ENCODE measurements around the gene TRAPPC8.

TRAPPC8 gene

DNA sequence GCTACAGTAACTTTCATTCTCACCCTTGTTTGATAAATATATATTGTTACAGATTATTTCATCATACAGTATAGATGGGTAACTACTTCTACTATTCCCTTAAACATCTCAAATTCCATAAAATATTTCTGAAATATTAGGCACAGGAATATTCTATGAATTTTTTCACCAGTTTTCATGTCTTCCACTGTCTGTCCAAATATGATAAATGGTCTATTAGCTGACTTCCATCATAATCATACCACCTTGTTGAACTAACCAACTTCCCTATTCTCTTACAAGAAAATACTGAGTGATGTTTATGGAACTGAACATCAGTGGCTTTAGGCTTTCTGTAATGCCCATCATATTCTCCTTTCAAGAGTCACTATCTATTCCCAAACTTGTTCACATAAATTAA, 82.4 kb downstream of the TRAPPC8 start:
- Histone ChIP-seq H3K4me2 (ENCODE audit: low read length) (no peak overlapping the region), H3K27me3 (ENCODE audit: control insufficient read depth, low read length) (no peaks in the 10 kb centered on the region), H3F3A (ENCODE audit: control insufficient read depth, insufficient read depth) (no peaks in the 10 kb centered on the region; the same call in 1 of the 2 replicates), H3K79me2 (ENCODE audit: control insufficient read depth, low read length) (no peaks in the 10 kb centered on the region), H3K4me3 (ENCODE audit: low read length) (no peak overlapping the region), H3K4me1 (ENCODE audit: control insufficient read depth, low read length) (peaks cover 11% of the 10 kb centered on the region), H3K9me2 (replicated peaks; ENCODE audit: control insufficient read depth, low read length) (no peaks in the 10 kb centered on the region), H3K36me3 (ENCODE audit: control insufficient read depth, low read length) (peaks cover 65% of the 10 kb centered on the region), H3K9me3 (ENCODE audit: control insufficient read depth, insufficient read depth, low read length) (no peaks in the 10 kb centered on the region), H3K27ac (ENCODE audit: low read depth, low read length) (no peak overlapping the region), H4K20me1 (ENCODE audit: control insufficient read depth, insufficient read depth, low read depth, low read length) (no peaks in the 10 kb centered on the region)
- TF ChIP-seq, protein P1, sequence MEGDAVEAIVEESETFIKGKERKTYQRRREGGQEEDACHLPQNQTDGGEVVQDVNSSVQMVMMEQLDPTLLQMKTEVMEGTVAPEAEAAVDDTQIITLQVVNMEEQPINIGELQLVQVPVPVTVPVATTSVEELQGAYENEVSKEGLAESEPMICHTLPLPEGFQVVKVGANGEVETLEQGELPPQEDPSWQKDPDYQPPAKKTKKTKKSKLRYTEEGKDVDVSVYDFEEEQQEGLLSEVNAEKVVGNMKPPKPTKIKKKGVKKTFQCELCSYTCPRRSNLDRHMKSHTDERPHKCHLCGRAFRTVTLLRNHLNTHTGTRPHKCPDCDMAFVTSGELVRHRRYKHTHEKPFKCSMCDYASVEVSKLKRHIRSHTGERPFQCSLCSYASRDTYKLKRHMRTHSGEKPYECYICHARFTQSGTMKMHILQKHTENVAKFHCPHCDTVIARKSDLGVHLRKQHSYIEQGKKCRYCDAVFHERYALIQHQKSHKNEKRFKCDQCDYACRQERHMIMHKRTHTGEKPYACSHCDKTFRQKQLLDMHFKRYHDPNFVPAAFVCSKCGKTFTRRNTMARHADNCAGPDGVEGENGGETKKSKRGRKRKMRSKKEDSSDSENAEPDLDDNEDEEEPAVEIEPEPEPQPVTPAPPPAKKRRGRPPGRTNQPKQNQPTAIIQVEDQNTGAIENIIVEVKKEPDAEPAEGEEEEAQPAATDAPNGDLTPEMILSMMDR (IDR thresholded peaks at IDR 0.05; ENCODE audit: low read depth, low read length, poor library complexity, severe bottlenecking) = no peak
- no peak for TF ChIP-seq EZH2phosphoT487 (IDR thresholded peaks at IDR 0.05; ENCODE audit: borderline replicate concordance, low read length)

DNA sequence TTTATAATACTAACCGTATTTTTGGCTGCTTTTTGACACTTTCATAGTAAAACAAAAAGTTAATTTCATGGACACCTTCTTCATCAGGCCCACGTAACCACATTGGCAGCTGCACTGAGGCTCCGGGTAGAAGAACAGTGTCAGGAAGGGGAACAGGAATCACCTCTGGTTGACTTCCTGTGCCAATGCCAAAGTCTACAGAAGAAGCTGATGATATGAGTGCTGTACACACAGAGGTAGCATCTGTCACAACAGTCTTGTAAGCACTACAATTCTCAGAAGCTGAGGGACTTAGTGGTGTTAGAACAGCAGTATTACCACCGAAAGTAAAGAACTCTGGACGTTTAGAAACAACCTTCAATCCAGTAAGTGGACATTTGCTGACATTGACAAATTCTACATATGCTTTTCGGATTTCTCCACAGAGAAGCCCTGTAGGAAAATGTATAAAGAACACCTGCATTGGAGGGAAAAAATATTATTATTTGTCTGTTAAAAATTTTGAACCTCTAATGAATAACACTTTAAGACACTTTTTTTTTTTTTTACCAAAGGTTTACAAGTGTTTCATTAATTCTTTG, 85.3 kb downstream of the TRAPPC8 start:
- Histone ChIP-seq H3K36me3 (ENCODE audit: control insufficient read depth, low read length) (peaks cover 71% of the 10 kb centered on the region), H3K27me3 (ENCODE audit: control insufficient read depth, low read length) (no peaks in the 10 kb centered on the region), H4K20me1 (ENCODE audit: control insufficient read depth, insufficient read depth, low read depth, low read length) (no peaks in the 10 kb centered on the region), H3K4me2 (ENCODE audit: low read length) (no peak overlapping the region), H3K9me2 (replicated peaks; ENCODE audit: control insufficient read depth, low read length) (no peaks in the 10 kb centered on the region), H3K4me3 (ENCODE audit: low read length) (no peak overlapping the region), H3K4me1 (ENCODE audit: control insufficient read depth, low read length) (peaks cover 11% of the 10 kb centered on the region), H3K27ac (ENCODE audit: low read depth, low read length) (no peak overlapping the region), H3F3A (ENCODE audit: control insufficient read depth, insufficient read depth) (no peaks in the 10 kb centered on the region), H3K79me2 (ENCODE audit: control insufficient read depth, low read length) (no peaks in the 10 kb centered on the region), H3K9me3 (ENCODE audit: control insufficient read depth, insufficient read depth, low read length) (no peaks in the 10 kb centered on the region)
- TF ChIP-seq, protein P1 (IDR thresholded peaks at IDR 0.05; ENCODE audit: low read depth, low read length, poor library complexity, severe bottlenecking) = no peak
- no peak for TF ChIP-seq EZH2phosphoT487 (IDR thresholded peaks at IDR 0.05; ENCODE audit: borderline replicate concordance, low read length)

DNA sequence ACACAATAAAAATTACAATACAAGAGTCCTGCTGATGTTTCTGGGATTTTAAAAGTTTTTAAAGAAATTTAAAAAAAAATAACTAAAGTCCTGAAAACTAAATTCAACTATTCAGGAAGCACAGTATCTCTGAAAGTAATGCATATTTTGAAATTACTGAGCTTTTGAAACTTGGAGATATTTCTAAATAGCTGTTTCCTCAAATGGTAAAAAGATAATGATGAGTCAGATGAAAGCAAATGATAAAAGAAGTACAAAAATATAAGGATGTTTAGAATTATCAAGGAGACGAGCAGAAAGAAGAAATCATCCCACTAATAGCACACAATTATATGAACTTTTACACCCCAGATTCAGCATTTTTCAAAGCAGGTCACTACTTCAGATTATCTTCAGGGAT, 92.1 kb downstream of the TRAPPC8 start:
- H3K36me3 ChIP-seq (ENCODE audit: control insufficient read depth, low read length) = peaks cover 85% of the 10 kb centered on the region

More for the DNA sequence above, 92.1 kb downstream of the TRAPPC8 start:
- TF ChIP-seq EZH2phosphoT487 (IDR thresholded peaks at IDR 0.05; ENCODE audit: borderline replicate concordance, low read length) = no peak
- TF ChIP-seq, protein P1 (IDR thresholded peaks at IDR 0.05; ENCODE audit: low read depth, low read length, poor library complexity, severe bottlenecking) = no peak
- Histone ChIP-seq H3K9me2 (replicated peaks; ENCODE audit: control insufficient read depth, low read length) (no peaks in the 10 kb centered on the region), H3K4me3 (ENCODE audit: low read length) (no peak overlapping the region), H3K9me3 (ENCODE audit: control insufficient read depth, insufficient read depth, low read length) (no peaks in the 10 kb centered on the region), H3K79me2 (ENCODE audit: control insufficient read depth, low read length) (no peaks in the 10 kb centered on the region), H4K20me1 (ENCODE audit: control insufficient read depth, insufficient read depth, low read depth, low read length) (no peaks in the 10 kb centered on the region), H3F3A (ENCODE audit: control insufficient read depth, insufficient read depth) (no peaks in the 10 kb centered on the region), H3K27me3 (ENCODE audit: control insufficient read depth, low read length) (no peaks in the 10 kb centered on the region), H3K4me2 (ENCODE audit: low read length) (no peak overlapping the region), H3K27ac (ENCODE audit: low read depth, low read length) (no peak overlapping the region), H3K4me1 (ENCODE audit: control insufficient read depth, low read length) (no peaks in the 10 kb centered on the region)
